ENCODE results near the gene GCFC2. TPM values are rescaled to one million over a fixed set of nuclear protein-coding genes. Genes with fewer than 3 reads are reported as not detected.

Gene GCFC2
- total RNA-seq, 1 donor from 2014 or later: 12.3 TPM

- peak overlapping the region; percentile 7 for H3K4me3 ChIP-seq (ENCODE audit: insufficient read depth, low read depth, low read length)
- Mint-ChIP-seq H3K27ac (ENCODE audit: unreplicated experiment) (no peak overlapping the region), H3K4me1 (ENCODE audit: low read depth, unreplicated experiment) (peaks cover 12% of the 10 kb centered on the region), H3K27me3 (ENCODE audit: low read depth, unreplicated experiment) (no peaks in the 10 kb centered on the region), H3K36me3 (ENCODE audit: low read depth, unreplicated experiment) (no peaks in the 10 kb centered on the region), H3K9me3 (ENCODE audit: unreplicated experiment) (peaks cover 1% of the 10 kb centered on the region), H3K4me3 (ENCODE audit: unreplicated experiment) (peak overlapping the region; percentile 66)
- H3K36me3 ChIP-seq (ENCODE audit: insufficient read depth, low read length): no peaks in the 10 kb centered on the region
- H3K9ac ChIP-seq (ENCODE audit: low read length): no peak overlapping the region
- no peak overlapping the region for H3K27ac ChIP-seq (ENCODE audit: low read depth, low read length)
- H4K20me1 ChIP-seq (ENCODE audit: insufficient read depth, low read length): no peaks in the 10 kb centered on the region
- peak overlapping the region; percentile 96 for H3K4me2 ChIP-seq (ENCODE audit: low read length)
- no peak overlapping the region for H2AFZ ChIP-seq (ENCODE audit: low read depth, low read length)
- peaks cover 18% of the 10 kb centered on the region for H3K4me1 ChIP-seq (ENCODE audit: insufficient read depth, low read length)
- no peaks in the 10 kb centered on the region for H3K9me3 ChIP-seq (ENCODE audit: insufficient read depth, low read depth, low read length)
- H3K27me3 ChIP-seq (ENCODE audit: insufficient read depth, low read length): no peaks in the 10 kb centered on the region
- peaks cover 29% of the 10 kb centered on the region for H3K79me2 ChIP-seq (ENCODE audit: insufficient read depth, low read length)
- TF ChIP-seq CTCF (IDR thresholded peaks at IDR 0.05; ENCODE audit: insufficient read depth, low read depth, low read length) (no peak), EZH2 (IDR thresholded peaks at IDR 0.05; ENCODE audit: insufficient read depth, low read length) (no peak)
- DNase-seq (ENCODE audit: low read depth): no peak
- no peak for FAIRE-seq
These were observed 1.4 kb downstream of the GCFC2 start for GRCh38 chr2:75709297-75709696.

GRCh38 chr2:75707901-75708300 is 2.8 kb downstream of the GCFC2 start:
- H3K4me2 ChIP-seq (ENCODE audit: low read length): no peak overlapping the region
- no peaks in the 10 kb centered on the region for H3K27me3 Mint-ChIP-seq (ENCODE audit: low read depth, unreplicated experiment)
- peaks cover 18% of the 10 kb centered on the region for H3K4me1 ChIP-seq (ENCODE audit: insufficient read depth, low read length)
- H3K27me3 ChIP-seq (ENCODE audit: insufficient read depth, low read length): no peaks in the 10 kb centered on the region
- no peak overlapping the region for H3K4me3 ChIP-seq (ENCODE audit: insufficient read depth, low read depth, low read length)
- H3K4me1 Mint-ChIP-seq (ENCODE audit: low read depth, unreplicated experiment): peaks cover 12% of the 10 kb centered on the region
- H3K27ac Mint-ChIP-seq (ENCODE audit: unreplicated experiment): no peak overlapping the region
- H2AFZ ChIP-seq (ENCODE audit: low read depth, low read length): no peak overlapping the region
- TF ChIP-seq EZH2 (IDR thresholded peaks at IDR 0.05; ENCODE audit: insufficient read depth, low read length) (no peak), CTCF (IDR thresholded peaks at IDR 0.05; ENCODE audit: insufficient read depth, low read depth, low read length) (no peak)
- peaks cover 29% of the 10 kb centered on the region for H3K79me2 ChIP-seq (ENCODE audit: insufficient read depth, low read length)
- H3K9me3 ChIP-seq (ENCODE audit: insufficient read depth, low read depth, low read length): no peaks in the 10 kb centered on the region
- peak; percentile 29 for FAIRE-seq
- peaks cover 1% of the 10 kb centered on the region for H3K9me3 Mint-ChIP-seq (ENCODE audit: unreplicated experiment)
- H3K36me3 ChIP-seq (ENCODE audit: insufficient read depth, low read length): no peaks in the 10 kb centered on the region
- H3K27ac ChIP-seq (ENCODE audit: low read depth, low read length): no peak overlapping the region
- no peak overlapping the region for H3K9ac ChIP-seq (ENCODE audit: low read length)
- DNase-seq (ENCODE audit: low read depth): peak; percentile 18
- H3K36me3 Mint-ChIP-seq (ENCODE audit: low read depth, unreplicated experiment): no peaks in the 10 kb centered on the region
- no peaks in the 10 kb centered on the region for H4K20me1 ChIP-seq (ENCODE audit: insufficient read depth, low read length)
- H3K4me3 Mint-ChIP-seq (ENCODE audit: unreplicated experiment): no peak overlapping the region

- Histone ChIP-seq H3K4me2 (ENCODE audit: low read length) (peak overlapping the region; percentile 52), H3K4me1 (ENCODE audit: insufficient read depth, low read length) (peaks cover 13% of the 10 kb centered on the region), H3K9me3 (ENCODE audit: insufficient read depth, low read depth, low read length) (no peaks in the 10 kb centered on the region), H3K27ac (ENCODE audit: low read depth, low read length) (no peak overlapping the region), H4K20me1 (ENCODE audit: insufficient read depth, low read length) (no peaks in the 10 kb centered on the region), H3K9ac (ENCODE audit: low read length) (no peak overlapping the region), H3K27me3 (ENCODE audit: insufficient read depth, low read length) (no peaks in the 10 kb centered on the region), H2AFZ (ENCODE audit: low read depth, low read length) (no peak overlapping the region), H3K36me3 (ENCODE audit: insufficient read depth, low read length) (peaks cover under 1% of the 10 kb centered on the region), H3K4me3 (ENCODE audit: insufficient read depth, low read depth, low read length) (no peak overlapping the region), H3K79me2 (ENCODE audit: insufficient read depth, low read length) (peaks cover 29% of the 10 kb centered on the region)
- TF ChIP-seq CTCF (IDR thresholded peaks at IDR 0.05; ENCODE audit: insufficient read depth, low read depth, low read length) (no peak), EZH2 (IDR thresholded peaks at IDR 0.05; ENCODE audit: insufficient read depth, low read length) (no peak)
- H3K27me3 Mint-ChIP-seq (ENCODE audit: low read depth, unreplicated experiment): no peaks in the 10 kb centered on the region
- H3K4me3 Mint-ChIP-seq (ENCODE audit: unreplicated experiment): no peak overlapping the region
- peaks cover 8% of the 10 kb centered on the region for H3K4me1 Mint-ChIP-seq (ENCODE audit: low read depth, unreplicated experiment)
- FAIRE-seq: no peak
- H3K36me3 Mint-ChIP-seq (ENCODE audit: low read depth, unreplicated experiment): peaks cover 3% of the 10 kb centered on the region
- no peak overlapping the region for H3K27ac Mint-ChIP-seq (ENCODE audit: unreplicated experiment)
- DNase-seq (ENCODE audit: low read depth): peak; percentile 4
- H3K9me3 Mint-ChIP-seq (ENCODE audit: unreplicated experiment): no peaks in the 10 kb centered on the region
These were observed 4.8 kb downstream of the GCFC2 start for GRCh38 chr2:75705921-75706320.

Data from astrocyte (in vitro differentiated cells and primary cell).